ENCODE measurements around the gene HEG1.

HEG1 gene

DNA sequence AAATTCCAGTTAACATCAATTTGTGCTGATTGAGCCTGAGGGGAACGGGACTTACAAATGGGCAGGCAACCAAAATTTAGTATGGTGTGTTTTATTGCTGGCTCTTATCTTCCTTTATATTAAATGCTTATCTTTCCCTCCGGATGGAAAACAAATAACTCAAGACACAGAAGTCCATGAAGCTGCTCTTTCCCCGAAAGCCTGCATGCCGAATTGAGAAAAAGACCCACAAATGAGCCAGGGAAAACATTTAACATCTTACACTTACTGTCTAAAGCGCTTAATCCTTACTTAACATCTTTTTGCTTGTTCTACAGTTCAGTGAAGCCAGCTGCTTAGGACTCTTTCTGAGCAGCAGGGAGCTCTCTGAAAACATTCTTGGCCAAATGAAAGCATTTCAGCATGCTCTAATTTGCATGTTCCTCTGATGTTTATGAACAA is 49.5 kb downstream of the HEG1 start:
- DNase-seq (ENCODE audit: low read depth): no peak
- TF ChIP-seq CTCF (conservative IDR thresholded peaks at IDR 0.05; ENCODE audit: low read depth, low read length): no peak
- no peak overlapping the region for H3K4me3 ChIP-seq (ENCODE audit: low read length)

DNA sequence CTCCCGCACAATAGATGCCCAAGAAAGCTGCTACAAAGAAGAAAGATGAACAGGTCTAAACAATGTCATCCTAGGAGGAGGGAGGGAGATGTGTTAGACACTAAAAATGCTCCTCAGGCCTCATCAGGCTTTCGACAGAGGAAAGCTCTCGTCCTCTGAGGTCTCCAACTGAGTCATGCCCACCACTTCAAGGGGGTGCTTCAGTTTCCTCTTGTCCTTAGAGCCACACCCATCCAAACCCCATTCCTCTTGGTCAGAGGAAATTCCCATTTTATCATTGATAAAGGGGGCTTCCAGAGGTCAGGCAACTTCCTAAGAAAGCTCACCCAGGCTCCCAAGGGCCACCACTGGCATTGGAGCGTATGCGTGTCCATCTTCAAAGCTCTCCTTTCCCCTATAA is 50.1 kb downstream of the HEG1 start:
- no peak for TF ChIP-seq CTCF (conservative IDR thresholded peaks at IDR 0.05; ENCODE audit: low read depth, low read length)
- DNase-seq (ENCODE audit: low read depth): no peak
- H3K4me3 ChIP-seq (ENCODE audit: low read length): no peak overlapping the region

GRCh38 chr3:125005222-125005621 is 50.6 kb downstream of the HEG1 start:
- TF ChIP-seq CTCF (conservative IDR thresholded peaks at IDR 0.05; ENCODE audit: low read depth, low read length): no peak
- no peak for DNase-seq (ENCODE audit: low read depth)
- no peak overlapping the region for H3K4me3 ChIP-seq (ENCODE audit: low read length)

GRCh38 chr3:125003859-125004595 is 51.8 kb downstream of the HEG1 start:
- no peak overlapping the region for H3K4me3 ChIP-seq (ENCODE audit: low read length)
- no peak for DNase-seq (ENCODE audit: low read depth)
- no peak for TF ChIP-seq CTCF (conservative IDR thresholded peaks at IDR 0.05; ENCODE audit: low read depth, low read length)

GRCh38 chr3:125003369-125003853 is 52.4 kb downstream of the HEG1 start:
- no peak overlapping the region for H3K4me3 ChIP-seq (ENCODE audit: low read length)
- no peak for TF ChIP-seq CTCF (conservative IDR thresholded peaks at IDR 0.05; ENCODE audit: low read depth, low read length)
- peak; percentile 77 for DNase-seq (ENCODE audit: low read depth)

DNA sequence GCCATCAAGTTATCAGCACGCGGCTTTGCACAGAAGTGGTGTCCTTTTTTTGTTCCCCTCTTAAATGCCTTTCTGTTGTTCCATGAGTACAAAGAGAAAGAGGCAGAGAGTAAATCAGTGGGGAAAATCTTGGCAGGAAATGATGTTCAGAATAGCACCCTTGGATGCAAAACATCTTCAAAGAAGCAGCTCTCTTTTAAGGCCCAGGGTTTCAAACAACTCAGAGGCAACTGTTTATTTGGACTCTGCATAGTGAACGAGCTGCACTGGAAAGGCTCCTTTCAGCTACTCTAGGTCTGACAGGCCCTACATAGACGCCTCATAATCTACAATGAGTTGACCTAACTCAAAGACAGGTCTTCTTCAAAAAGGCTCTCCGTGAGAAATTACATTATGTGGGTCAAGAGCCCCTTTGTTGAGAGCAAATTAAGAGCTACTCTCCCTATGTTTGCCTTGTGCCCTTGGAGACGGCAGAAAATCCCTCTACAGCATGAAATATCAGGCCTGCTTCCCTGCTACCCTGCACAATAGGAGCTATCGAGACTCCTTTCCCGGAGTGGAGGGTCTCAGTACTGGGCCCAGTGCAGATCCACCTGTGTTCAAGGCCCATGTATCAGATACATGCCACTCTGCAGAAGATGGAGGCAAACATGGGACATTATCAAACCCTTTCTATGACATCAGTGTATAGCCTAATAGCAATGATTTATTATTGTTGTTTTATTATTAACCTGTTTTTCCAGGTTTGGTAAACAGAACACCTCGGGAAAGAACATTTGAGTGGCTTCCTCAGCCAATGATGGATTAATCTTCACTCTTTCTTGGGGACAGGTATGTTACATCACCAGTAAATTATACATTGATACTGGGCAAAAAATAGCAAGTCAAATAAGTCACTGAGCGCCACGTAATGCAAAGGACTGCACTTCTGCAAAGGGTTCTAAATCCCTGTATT is 53.1 kb downstream of the HEG1 start:
- DNase-seq (ENCODE audit: low read depth): no peak
- H3K4me3 ChIP-seq (ENCODE audit: low read length): no peak overlapping the region
- no peak for TF ChIP-seq CTCF (conservative IDR thresholded peaks at IDR 0.05; ENCODE audit: low read depth, low read length)

Data from retinal pigment epithelial cell (primary cell).